DND-41 (cell line): ENCODE results near the gene HMX2.

Experiments used
- EZH2 ChIP-seq: IDR thresholded peaks from 3 replicates; pipeline ENCODE4 v1.6.1; 2012; ENCODE audit warnings: borderline replicate concordance, low read depth, mild to moderate bottlenecking, moderate library complexity, low read length, inconsistent platforms; ENCODE audit not compliant: severe bottlenecking
- TF ChIP-seq, protein P1 (sequence below): IDR thresholded peaks from 2 replicates; pipeline ENCODE4 v1.5.1; 2012; ENCODE audit warnings: borderline replicate concordance, low read length, moderate library complexity, mild to moderate bottlenecking; ENCODE audit not compliant: poor library complexity, severe bottlenecking; ENCODE audit errors: extremely low read depth

DNA sequence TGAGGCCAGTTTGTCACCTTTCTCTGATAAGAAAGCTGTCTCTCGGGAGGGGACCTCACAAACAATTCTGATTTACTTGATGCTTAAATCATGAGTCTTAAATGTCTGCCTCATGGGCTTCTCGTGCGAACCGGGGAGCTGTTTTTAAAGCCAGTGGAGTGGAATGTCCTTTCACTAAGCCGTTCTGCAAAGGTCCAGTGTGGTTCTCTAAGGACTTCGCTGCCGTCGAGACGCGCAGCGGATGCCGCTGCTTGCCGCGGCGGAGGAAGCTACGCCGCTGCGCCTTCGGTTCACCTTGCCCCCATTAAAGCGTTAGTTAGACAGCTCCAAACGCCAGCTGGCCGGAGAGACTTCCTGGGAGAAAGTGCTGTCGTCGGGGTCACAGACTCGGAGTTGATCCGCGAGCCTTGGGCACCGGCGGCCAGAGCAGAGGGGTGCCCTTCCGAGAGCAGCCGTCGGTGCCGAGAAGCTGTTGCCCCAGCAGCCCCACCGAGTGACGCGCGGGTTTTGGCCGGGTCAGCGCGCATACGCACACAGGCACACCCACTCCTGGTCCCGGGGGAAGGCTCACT is 13.5 kb upstream of the HMX2 start:
- TF ChIP-seq, protein P1, sequence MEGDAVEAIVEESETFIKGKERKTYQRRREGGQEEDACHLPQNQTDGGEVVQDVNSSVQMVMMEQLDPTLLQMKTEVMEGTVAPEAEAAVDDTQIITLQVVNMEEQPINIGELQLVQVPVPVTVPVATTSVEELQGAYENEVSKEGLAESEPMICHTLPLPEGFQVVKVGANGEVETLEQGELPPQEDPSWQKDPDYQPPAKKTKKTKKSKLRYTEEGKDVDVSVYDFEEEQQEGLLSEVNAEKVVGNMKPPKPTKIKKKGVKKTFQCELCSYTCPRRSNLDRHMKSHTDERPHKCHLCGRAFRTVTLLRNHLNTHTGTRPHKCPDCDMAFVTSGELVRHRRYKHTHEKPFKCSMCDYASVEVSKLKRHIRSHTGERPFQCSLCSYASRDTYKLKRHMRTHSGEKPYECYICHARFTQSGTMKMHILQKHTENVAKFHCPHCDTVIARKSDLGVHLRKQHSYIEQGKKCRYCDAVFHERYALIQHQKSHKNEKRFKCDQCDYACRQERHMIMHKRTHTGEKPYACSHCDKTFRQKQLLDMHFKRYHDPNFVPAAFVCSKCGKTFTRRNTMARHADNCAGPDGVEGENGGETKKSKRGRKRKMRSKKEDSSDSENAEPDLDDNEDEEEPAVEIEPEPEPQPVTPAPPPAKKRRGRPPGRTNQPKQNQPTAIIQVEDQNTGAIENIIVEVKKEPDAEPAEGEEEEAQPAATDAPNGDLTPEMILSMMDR, result no peak
- no peak for TF ChIP-seq EZH2
